Activated CD4-positive, alpha-beta T cell treated with anti-CD3 and anti-CD28 coated beads, Interleukin-2, amount 10 ng/mL, durations not matched to agents 7 days and 5 days (primary cell): ENCODE data around the gene PKP4. TPM values are rescaled to one million over a fixed set of nuclear protein-coding genes. Genes with fewer than 3 reads are reported as not detected.

ENCODE experiments used
- CTCF ChIA-PET: fragments of 350-600 bp; sonication (Branson Sonifier 250); formaldehyde crosslinking; loops from one replicate; lab custom pipeline; 2021; ENCODE audit warnings: antibody characterized with exemption; lab: Charles Lee
- POLR2A ChIA-PET: fragments of 350-600 bp; sonication (Branson Sonifier 250); formaldehyde crosslinking; loops from one replicate; lab custom pipeline; 2021; ENCODE audit warnings: antibody characterized with exemption; lab: Charles Lee
- DNase-seq: peaks from one replicate; pipeline ENCODE4 v3.0.0-alpha.2; 2020
- H3K27ac Mint-ChIP-seq: one replicate; pipeline ENCODE4 v1.8.0; 2021; ENCODE audit warnings: mild to moderate bottlenecking, moderate library complexity, mixed read lengths
- H3K27me3 Mint-ChIP-seq: one replicate; pipeline ENCODE4 v1.8.0; 2021; ENCODE audit warnings: mixed read lengths
- H3K36me3 Mint-ChIP-seq: one replicate; pipeline ENCODE4 v1.8.0; 2021; ENCODE audit warnings: low read depth, mixed read lengths
- H3K4me1 Mint-ChIP-seq: one replicate; pipeline ENCODE4 v1.8.0; 2021; ENCODE audit warnings: mixed read lengths
- H3K4me3 Mint-ChIP-seq: one replicate; pipeline ENCODE4 v1.8.0; 2021; ENCODE audit warnings: mild to moderate bottlenecking, moderate library complexity, mixed read lengths
- H3K9me3 Mint-ChIP-seq: one replicate; pipeline ENCODE4 v1.8.0; 2021; ENCODE audit warnings: mixed read lengths
- total RNA-seq, 2 experiments: library from RNA; stranded (reverse); gene quantifications; one replicate each; pipeline ENCODE4 v1.2.3, GENCODE V29; 2021

Gene PKP4
- total RNA-seq, 2 experiments from 2014 or later: 36.3 to 43.1 TPM

GRCh38 chr2:158633261-158633660, 176.5 kb downstream of the PKP4 start:
- DNase-seq: no peak
- no peaks in the 10 kb centered on the region for H3K27me3 Mint-ChIP-seq
- no peaks in the 10 kb centered on the region for H3K9me3 Mint-ChIP-seq
- H3K4me3 Mint-ChIP-seq: no peak overlapping the region
- H3K36me3 Mint-ChIP-seq: peaks cover 17% of the 10 kb centered on the region
- H3K4me1 Mint-ChIP-seq: peaks cover 7% of the 10 kb centered on the region
- ChIA-PET CTCF (no interaction called here), POLR2A (no interaction called here)
- no peak overlapping the region for H3K27ac Mint-ChIP-seq

GRCh38 chr2:158634627-158635026, 177.9 kb downstream of the PKP4 start:
- no peaks in the 10 kb centered on the region for H3K9me3 Mint-ChIP-seq
- ChIA-PET CTCF (no interaction called here), POLR2A (no interaction called here)
- peaks cover 7% of the 10 kb centered on the region for H3K4me1 Mint-ChIP-seq
- no peak overlapping the region for H3K27ac Mint-ChIP-seq
- no peak for DNase-seq
- no peaks in the 10 kb centered on the region for H3K27me3 Mint-ChIP-seq
- H3K4me3 Mint-ChIP-seq: no peak overlapping the region
- H3K36me3 Mint-ChIP-seq: peaks cover 17% of the 10 kb centered on the region

GRCh38 chr2:158635961-158636601, 179.3 kb downstream of the PKP4 start:
- Mint-ChIP-seq H3K4me1 (peaks cover 7% of the 10 kb centered on the region), H3K36me3 (peaks cover 17% of the 10 kb centered on the region), H3K9me3 (no peaks in the 10 kb centered on the region), H3K4me3 (no peak overlapping the region), H3K27ac (no peak overlapping the region), H3K27me3 (no peaks in the 10 kb centered on the region)
- CTCF ChIA-PET: no interaction called here
- DNase-seq: no peak
- POLR2A ChIA-PET: no interaction called here

- H3K9me3 Mint-ChIP-seq: no peaks in the 10 kb centered on the region
- CTCF ChIA-PET: interaction anchor here (0.8 to 1.1 kb wide), 2 partner anchors 12 to 19 kb away, joined by 3 read pairs; no protein-coding TSS in a partner anchor
Observed at GRCh38 chr2:158637357-158637756, 180.6 kb downstream of the PKP4 start.

GRCh38 chr2:158644139-158644538, 187.4 kb downstream of the PKP4 start:
- Mint-ChIP-seq H3K27ac (no peak overlapping the region), H3K4me1 (no peaks in the 10 kb centered on the region), H3K27me3 (no peaks in the 10 kb centered on the region), H3K36me3 (no peaks in the 10 kb centered on the region), H3K9me3 (no peaks in the 10 kb centered on the region), H3K4me3 (no peak overlapping the region)
- DNase-seq: no peak
- CTCF ChIA-PET: interaction anchor here (1.7 kb wide), 1 partner anchor 14 kb away, joined by 3 read pairs; no protein-coding TSS in a partner anchor
- POLR2A ChIA-PET: no interaction called here

More at GRCh38 chr2:158637357-158637756, 180.6 kb downstream of the PKP4 start:
- H3K4me1 Mint-ChIP-seq: peaks cover 7% of the 10 kb centered on the region
- H3K4me3 Mint-ChIP-seq: no peak overlapping the region
- POLR2A ChIA-PET: no interaction called here
- no peak for DNase-seq
- H3K27ac Mint-ChIP-seq: no peak overlapping the region
- peaks cover 9% of the 10 kb centered on the region for H3K36me3 Mint-ChIP-seq
- H3K27me3 Mint-ChIP-seq: no peaks in the 10 kb centered on the region

GRCh38 chr2:158645299-158645698, 188.5 kb downstream of the PKP4 start:
- CTCF ChIA-PET: no interaction called here
- H3K36me3 Mint-ChIP-seq: no peaks in the 10 kb centered on the region

GRCh38 chr2:158647436-158648231, 190.9 kb downstream of the PKP4 start:
- no peaks in the 10 kb centered on the region for H3K27me3 Mint-ChIP-seq
- H3K27ac Mint-ChIP-seq: no peak overlapping the region
- H3K9me3 Mint-ChIP-seq: no peaks in the 10 kb centered on the region
- CTCF ChIA-PET: interaction anchor here (1.1 kb wide), 1 partner anchor 19 kb away, joined by 3 read pairs; no protein-coding TSS in a partner anchor
- H3K4me1 Mint-ChIP-seq: no peaks in the 10 kb centered on the region
- DNase-seq: no peak
- POLR2A ChIA-PET: no interaction called here
- H3K4me3 Mint-ChIP-seq: no peak overlapping the region
- no peaks in the 10 kb centered on the region for H3K36me3 Mint-ChIP-seq

More at GRCh38 chr2:158645299-158645698, 188.5 kb downstream of the PKP4 start:
- Mint-ChIP-seq H3K27me3 (no peaks in the 10 kb centered on the region), H3K4me1 (no peaks in the 10 kb centered on the region), H3K4me3 (no peak overlapping the region), H3K27ac (no peak overlapping the region), H3K9me3 (no peaks in the 10 kb centered on the region)
- DNase-seq: no peak
- POLR2A ChIA-PET: no interaction called here

- H3K27ac Mint-ChIP-seq: no peak overlapping the region
- POLR2A ChIA-PET: no interaction called here
- CTCF ChIA-PET: no interaction called here
Observed at GRCh38 chr2:158649846-158650245, 193.1 kb downstream of the PKP4 start.

GRCh38 chr2:158650646-158651357, 194.1 kb downstream of the PKP4 start:
- CTCF ChIA-PET: interaction anchor here (1.0 kb wide), 1 partner anchor 17 kb away, joined by 4 read pairs; no protein-coding TSS in a partner anchor
- H3K27ac Mint-ChIP-seq: no peak overlapping the region

More at GRCh38 chr2:158649846-158650245, 193.1 kb downstream of the PKP4 start:
- no peaks in the 10 kb centered on the region for H3K9me3 Mint-ChIP-seq
- no peak for DNase-seq
- no peaks in the 10 kb centered on the region for H3K36me3 Mint-ChIP-seq
- H3K4me1 Mint-ChIP-seq: no peaks in the 10 kb centered on the region
- no peak overlapping the region for H3K4me3 Mint-ChIP-seq
- H3K27me3 Mint-ChIP-seq: no peaks in the 10 kb centered on the region

GRCh38 chr2:158651358-158652057, 194.8 kb downstream of the PKP4 start:
- no peaks in the 10 kb centered on the region for H3K9me3 Mint-ChIP-seq
- CTCF ChIA-PET: interaction anchor here (1.0 kb wide), 1 partner anchor 16 kb away, joined by 4 read pairs; no protein-coding TSS in a partner anchor
- no peak for DNase-seq
- H3K36me3 Mint-ChIP-seq: no peaks in the 10 kb centered on the region
- POLR2A ChIA-PET: no interaction called here
- H3K4me3 Mint-ChIP-seq: no peak overlapping the region
- H3K27me3 Mint-ChIP-seq: no peaks in the 10 kb centered on the region
- no peaks in the 10 kb centered on the region for H3K4me1 Mint-ChIP-seq
- H3K27ac Mint-ChIP-seq: no peak overlapping the region

More at GRCh38 chr2:158650646-158651357, 194.1 kb downstream of the PKP4 start:
- POLR2A ChIA-PET: no interaction called here
- Mint-ChIP-seq H3K27me3 (no peaks in the 10 kb centered on the region), H3K9me3 (no peaks in the 10 kb centered on the region), H3K4me1 (no peaks in the 10 kb centered on the region), H3K36me3 (no peaks in the 10 kb centered on the region), H3K4me3 (no peak overlapping the region)
- no peak for DNase-seq

- CTCF ChIA-PET: interaction anchor here (0.7 kb wide), 1 partner anchor 20 kb away, joined by 3 read pairs; no protein-coding TSS in a partner anchor
- DNase-seq: no peak
- H3K9me3 Mint-ChIP-seq: no peaks in the 10 kb centered on the region
- POLR2A ChIA-PET: no interaction called here
- no peak overlapping the region for H3K27ac Mint-ChIP-seq
- no peaks in the 10 kb centered on the region for H3K4me1 Mint-ChIP-seq
- no peak overlapping the region for H3K4me3 Mint-ChIP-seq
- no peaks in the 10 kb centered on the region for H3K27me3 Mint-ChIP-seq
- no peaks in the 10 kb centered on the region for H3K36me3 Mint-ChIP-seq
Observed at GRCh38 chr2:158655628-158656027, 198.9 kb downstream of the PKP4 start.

- Mint-ChIP-seq H3K27ac (no peak overlapping the region), H3K4me3 (no peak overlapping the region), H3K9me3 (no peaks in the 10 kb centered on the region), H3K36me3 (no peaks in the 10 kb centered on the region), H3K27me3 (no peaks in the 10 kb centered on the region), H3K4me1 (no peaks in the 10 kb centered on the region)
- no peak for DNase-seq
- CTCF ChIA-PET: no interaction called here
- POLR2A ChIA-PET: no interaction called here
Observed at GRCh38 chr2:158656492-158657229, 199.9 kb downstream of the PKP4 start.
